ENCODE measurements around the gene SRGAP2B.
"Not testable (repeated sequence)": the region's sequence is repeated elsewhere in the genome, so short reads cannot be mapped to it uniquely, and the experiment has no call there.

SRGAP2B gene

DNA sequence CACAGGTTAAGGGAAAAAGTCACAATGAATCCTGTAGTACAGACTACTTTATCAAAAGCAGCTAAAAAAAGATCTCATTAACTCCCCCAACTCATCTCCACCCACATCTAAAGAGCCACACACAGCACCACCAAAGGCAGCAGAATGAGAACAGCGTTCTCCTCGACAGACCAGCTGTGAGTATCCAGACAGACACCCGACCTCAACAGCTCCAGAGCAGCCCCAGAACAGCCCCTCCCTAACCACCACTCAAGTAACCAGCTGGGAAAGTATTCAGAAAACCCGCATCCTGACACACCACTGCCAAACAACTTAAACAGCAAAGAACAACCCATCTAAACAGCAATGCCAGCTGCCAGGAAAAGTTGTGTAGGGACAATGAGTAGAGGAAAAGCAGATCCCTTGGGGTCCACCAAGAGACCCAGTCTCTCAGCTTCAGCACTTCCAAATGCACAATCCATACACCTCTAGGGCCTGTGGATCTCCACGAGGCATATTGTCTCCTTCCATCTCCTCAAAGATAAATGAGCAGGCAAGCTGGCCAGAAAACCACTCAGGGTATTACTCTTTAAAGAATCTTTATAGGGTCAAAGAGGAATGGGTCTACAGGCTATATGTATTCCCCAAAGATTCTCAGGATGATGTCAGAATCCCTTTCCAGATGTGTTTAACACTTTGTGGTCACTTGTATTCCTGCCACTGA lies 49.4 kb downstream of the SRGAP2B start:
- DNase-seq (ENCODE audit: low spot score), result not testable (repeated sequence)

DNA sequence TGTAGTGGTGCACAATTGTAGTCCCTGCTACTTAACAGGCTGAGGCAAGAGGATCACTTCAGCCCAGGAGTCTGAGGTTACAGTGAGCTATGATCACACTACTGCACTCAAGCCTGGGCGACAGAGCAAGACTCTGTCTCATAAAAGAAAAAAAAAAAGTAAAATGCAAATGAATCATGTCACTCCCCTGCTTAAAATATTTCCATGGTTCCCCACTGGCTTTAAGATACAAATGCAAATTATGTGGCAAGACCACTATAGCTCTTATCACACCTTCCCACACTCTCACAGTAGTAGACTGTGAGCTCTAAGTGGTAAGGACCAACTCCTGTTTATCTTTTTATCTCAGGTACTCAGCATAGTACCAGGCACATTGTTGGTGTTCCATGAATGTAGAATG lies 53.6 kb downstream of the SRGAP2B start:
- DNase-seq (ENCODE audit: low spot score), result not testable (repeated sequence)

DNA sequence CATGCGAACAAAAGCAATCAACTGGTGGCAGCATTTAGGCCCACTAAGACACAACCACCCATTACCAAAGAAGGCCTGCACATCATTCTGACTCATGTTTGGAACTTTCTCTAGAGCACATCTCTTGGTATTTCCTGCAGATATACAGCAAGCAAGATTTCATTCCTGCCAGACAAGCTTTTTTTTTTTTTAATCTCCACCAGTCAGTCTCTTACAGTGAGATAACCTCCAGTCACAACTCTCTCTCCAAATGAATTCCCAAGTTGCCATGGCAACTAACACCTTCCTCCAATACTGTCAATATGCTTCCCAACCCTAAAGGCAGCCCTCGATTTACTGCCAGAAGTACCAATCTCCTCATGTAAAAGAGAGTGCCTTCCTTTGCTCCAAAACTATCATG lies 59.1 kb downstream of the SRGAP2B start:
- DNase-seq (ENCODE audit: low spot score), result not testable (repeated sequence)

DNA sequence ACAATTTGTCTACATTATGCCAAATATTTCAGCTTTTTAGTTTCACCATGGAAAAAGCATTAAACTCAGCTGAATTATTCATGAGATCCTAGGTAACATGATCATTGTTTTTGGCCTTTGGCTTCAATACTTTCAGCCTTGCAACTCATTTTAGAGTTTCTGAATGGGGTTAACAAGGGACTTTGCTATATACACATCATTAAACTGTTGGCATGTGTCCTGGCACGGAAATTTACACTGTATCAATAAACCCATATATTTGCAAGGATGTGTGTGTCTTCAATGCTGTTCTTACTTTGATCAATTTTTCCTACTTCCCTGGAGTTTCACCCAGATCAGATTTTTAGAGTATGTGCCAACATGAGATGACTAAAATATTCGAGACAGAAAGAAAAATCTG lies 61.6 kb downstream of the SRGAP2B start:
- DNase-seq (ENCODE audit: low spot score), result not testable (repeated sequence)

DNA sequence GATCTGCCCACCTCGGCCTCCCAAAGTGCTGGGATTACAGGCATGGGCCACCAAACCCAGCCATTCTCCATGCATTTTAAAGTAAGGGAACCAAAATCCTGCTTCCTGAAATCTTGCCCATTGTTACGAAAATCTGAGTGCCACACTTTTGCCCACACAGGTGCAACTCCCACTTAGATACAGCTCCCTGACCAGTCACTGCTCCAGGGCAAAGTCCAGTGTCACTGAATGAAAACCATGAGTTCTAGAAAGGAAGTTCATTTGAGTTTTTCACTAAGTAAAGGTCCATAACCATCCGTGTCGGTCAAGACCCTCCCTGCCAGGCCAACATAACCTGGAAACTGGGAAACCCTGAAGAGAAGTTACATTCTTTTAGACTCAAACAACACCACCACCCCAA lies 67.9 kb downstream of the SRGAP2B start:
- not testable (repeated sequence) for DNase-seq (ENCODE audit: low spot score)

DNA sequence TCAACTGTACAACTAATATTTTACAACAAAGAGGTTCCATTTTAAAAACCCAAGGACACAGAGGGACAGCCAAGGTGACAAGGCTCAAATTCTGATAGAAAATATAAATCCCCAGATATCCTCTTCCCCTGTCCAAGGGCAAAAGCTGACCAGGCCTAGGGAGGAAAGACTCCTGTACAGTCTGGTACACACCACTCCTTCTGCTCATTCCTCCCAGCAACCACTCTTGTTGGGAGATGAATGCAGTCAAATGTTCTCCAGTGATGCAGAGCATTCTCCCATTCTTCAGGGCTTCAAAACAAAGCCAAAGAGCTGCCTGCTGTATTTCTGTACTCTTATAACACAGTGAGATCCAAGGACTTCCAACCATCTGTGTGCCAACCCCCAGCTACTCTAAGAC lies 69.8 kb downstream of the SRGAP2B start:
- not testable (repeated sequence) for DNase-seq (ENCODE audit: low spot score)

DNA sequence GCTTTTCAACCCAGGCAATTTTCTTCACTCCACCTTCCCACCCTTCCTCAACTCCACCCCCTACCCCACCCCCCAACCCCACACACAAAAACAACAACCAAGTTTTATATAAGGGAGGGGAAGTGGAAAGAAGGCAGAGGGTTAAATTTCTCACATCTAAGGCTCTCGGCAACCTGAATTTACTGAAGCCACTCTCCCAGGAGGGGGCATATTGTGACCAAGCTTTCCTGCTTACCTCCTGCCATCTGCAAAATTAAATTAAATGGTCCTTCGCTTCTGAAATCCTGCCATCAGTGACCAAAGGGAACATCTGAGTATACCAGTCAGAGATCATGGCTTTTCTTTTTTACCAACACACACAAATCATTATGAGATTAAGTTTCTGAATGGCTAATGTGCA lies 72.9 kb downstream of the SRGAP2B start:
- not testable (repeated sequence) for DNase-seq (ENCODE audit: low spot score)

DNA sequence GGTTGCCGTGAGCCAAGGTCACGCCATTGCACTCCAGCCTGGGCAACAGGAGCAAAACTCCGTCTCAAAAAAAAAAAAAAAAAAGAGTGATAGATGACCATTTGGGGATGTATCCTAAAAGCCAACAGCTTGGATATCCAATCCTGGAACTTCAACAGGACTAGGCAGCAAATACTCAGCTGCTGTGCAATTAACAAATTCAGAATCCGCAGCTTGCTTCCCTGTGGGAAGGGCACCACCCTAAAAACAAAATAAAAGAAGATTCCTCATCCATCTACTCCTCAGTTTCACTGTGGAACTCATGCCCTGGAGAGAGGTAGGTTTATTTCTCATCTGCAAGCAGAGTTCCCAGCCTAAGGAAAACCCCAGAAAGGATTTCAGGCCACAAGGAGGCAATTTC lies 73.4 kb downstream of the SRGAP2B start:
- DNase-seq (ENCODE audit: low spot score), result not testable (repeated sequence)

DNA sequence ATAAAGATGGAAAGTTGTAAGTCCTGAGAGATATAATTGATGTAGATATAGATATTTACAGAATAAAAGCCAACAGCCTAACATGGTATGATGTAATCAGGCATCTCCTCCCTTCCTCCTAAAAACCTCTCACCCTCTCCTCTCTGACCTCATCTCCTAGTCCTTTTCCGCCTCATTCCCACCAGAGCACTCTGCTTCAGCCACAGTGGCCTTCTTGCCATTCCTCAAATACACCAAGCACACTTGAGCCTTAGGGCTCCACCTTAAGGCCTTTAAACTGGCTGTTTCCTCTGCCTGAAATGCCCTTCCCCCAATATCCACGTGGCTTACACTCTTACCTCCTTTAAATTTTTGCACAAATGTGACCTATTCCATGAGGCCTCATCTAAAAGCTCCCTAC lies 75.4 kb downstream of the SRGAP2B start:
- not testable (repeated sequence) for DNase-seq (ENCODE audit: low spot score)

DNA sequence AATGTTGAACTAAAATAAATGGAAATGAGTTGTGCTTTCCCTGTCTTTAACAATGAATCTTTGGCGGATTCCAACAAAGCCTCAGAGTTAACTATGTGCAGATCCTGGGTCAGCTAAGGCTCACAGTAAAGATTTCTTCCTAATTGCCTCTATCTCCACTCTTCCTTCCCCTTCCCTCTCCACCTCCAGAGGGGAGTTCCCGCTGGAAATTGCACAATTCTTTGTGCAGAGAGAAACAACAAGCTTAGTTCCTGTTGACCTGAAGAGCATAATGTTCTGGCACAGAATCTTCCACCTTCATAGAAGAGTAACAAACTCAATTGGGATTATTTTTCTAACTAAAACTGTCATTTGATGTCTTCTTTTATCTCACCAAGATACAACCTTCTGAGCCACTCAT lies 77.4 kb downstream of the SRGAP2B start:
- not testable (repeated sequence) for DNase-seq (ENCODE audit: low spot score)

DNA sequence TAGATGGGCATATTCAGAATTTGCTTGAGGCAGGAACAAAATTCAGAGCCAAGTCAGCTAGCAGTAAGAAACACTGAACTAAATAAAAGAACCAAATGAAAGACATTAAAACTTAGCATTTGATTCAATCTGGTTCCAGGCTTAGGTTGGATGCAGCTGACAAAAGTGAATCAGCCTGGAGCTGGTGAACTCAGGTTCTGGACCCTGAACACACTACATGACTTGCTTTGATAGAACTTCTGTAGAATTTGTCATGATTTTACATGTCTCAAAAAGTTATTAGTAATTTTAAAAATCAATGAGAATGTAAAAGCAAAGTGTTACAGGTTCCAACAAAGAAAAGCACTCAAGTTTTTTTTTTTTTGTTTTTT lies 78.7 kb downstream of the SRGAP2B start:
- not testable (repeated sequence) for DNase-seq (ENCODE audit: low spot score)

DNA sequence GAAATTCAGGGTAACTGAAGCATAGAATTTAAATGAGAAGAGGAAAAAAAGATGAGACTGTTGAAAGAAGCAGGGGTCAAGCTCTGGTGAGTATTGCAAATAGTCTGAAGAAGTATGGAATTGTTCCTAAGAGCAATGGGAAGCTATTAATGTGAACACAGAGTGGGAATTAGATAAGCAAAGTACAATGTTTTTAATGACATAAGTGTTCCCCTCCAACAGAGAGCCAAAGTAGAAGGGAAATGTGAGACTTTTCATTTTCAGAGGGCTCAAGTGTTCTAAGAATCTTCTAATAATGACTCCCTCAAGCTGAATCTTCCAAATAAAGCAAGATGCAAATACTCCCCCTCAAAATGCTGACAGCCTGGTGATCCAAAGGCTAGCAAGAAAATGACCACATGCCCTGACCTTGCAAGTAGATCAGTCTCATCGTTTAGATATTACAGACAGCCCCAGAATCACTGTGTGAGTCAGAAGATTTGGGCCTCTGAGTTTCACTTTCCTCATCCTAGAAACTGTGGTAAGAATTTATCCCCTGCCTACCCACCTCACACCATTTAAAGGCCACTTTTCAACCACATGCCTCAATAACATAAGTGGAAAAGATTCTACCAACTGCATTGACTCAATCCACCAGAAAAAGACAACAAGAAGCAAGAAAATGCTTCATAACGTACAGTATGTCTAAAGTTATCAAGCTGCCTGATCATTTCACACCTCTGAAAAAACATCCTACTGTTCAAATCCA lies 79.2 kb downstream of the SRGAP2B start:
- not testable (repeated sequence) for DNase-seq (ENCODE audit: low spot score)

DNA sequence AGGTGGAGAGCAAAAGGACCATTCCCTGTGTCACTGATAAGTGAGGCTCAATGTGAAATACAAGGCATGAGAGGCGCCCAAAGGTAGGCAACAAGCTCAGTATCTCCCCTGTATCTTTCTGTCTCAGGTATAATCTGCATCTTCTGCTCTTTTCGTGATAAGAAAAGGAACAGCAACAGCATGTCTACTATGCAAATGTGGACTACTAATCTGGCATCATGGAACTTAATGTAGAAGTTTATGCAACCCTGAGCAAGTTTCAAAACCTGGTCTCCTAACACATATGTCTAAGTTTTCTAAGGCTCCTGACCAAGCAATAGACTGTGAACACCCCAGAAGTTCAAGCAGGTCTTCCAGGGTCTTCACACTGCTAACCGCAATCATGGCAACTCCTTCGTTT lies 81.8 kb downstream of the SRGAP2B start:
- DNase-seq (ENCODE audit: low spot score), result not testable (repeated sequence)

DNA sequence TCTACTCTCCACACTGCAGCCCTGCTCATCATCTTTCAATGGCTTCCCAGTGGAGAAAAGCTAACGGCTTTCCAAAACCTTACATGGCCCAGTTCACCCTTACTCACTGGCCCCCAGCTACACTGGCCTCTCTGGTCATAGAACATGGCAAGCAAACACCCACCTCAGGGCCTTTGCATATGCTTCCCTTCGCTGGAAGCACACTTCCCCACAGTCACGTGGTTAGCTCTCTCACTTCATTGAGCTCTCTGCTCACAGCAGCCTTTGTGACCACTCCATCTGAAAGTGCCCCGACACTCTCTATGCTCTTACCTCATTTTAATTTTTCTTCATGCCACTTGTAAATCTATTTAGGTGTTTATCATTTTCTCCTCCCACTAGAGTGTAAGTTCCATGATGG lies 83.3 kb downstream of the SRGAP2B start:
- not testable (repeated sequence) for DNase-seq (ENCODE audit: low spot score)

DNA sequence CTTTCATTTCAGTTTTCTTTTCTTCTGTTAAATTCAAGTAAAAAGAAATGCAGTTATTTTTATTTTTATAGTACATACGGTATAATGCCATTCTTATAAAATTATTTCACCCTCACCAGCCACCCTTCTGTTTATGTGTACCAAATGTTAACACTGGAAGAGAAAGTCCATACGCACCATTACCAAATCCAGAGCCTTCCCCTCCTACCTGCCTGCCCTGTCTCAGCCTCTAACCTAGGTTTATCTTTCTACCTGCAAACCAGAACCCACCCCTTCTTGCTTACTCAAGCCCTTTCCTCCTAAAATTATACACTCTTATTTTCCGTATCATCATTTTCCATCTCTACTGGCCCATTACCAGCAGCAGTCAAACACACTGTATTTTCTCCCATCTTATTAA lies 84.5 kb downstream of the SRGAP2B start:
- DNase-seq (ENCODE audit: low spot score), result not testable (repeated sequence)

DNA sequence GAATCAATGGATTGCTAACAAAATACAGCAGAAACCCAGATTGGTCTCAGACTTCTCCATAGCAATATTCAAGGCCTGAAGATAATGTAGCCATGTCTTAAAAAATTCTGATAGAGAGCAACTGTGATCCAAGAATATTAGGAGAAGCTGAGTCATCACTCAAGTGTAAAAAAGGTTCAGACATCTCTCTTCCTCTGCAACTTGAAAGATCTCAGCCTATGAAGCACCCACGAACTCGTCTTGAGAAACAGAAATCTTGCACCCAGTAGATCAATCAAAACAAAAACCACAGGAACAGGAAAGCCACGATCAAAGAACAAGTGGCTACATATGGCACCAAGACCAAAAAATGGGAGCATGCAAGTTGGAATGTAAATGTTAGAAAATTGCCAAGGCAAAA lies 85.2 kb downstream of the SRGAP2B start:
- peak; percentile 10 for DNase-seq (ENCODE audit: low spot score)

DNA sequence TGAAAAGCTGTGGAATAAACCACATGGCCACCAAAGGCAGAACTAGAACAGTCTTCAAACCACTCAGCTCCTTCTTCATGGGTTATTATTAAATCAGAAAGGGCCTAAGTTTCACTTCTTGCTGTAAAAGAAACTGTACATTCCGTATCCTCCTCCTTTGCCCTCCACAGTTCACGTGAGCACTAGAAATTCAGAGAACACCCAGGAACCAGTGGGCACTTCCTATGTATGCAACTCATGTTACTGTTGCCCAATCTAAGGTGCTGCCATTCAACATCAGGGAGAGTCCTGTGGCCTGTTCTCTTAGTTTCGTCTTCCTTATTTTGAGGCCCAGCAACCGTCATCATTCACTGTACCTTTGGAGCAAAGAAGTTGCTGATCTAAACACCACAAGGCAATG lies 86.7 kb downstream of the SRGAP2B start:
- not testable (repeated sequence) for DNase-seq (ENCODE audit: low spot score)

DNA sequence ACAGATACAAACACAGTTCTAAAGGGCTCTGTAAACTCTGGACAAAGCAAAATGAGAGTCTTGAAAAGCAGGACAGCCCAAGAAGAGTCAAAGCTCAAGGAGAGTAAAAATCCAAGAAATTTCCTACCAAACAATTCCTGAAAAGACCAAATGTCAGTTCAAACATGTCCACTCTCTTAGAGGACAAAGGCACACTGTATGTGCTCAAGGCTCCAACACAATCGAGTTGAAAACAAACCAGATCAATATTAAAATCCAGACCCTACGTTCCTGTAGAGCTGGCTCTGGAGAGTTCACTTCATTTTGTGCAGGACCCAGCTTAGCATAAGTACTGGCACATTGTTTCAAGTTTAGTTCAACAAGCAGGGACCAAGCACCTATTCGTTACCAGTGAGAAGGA lies 90.0 kb downstream of the SRGAP2B start:
- DNase-seq (ENCODE audit: low spot score), result not testable (repeated sequence)

DNA sequence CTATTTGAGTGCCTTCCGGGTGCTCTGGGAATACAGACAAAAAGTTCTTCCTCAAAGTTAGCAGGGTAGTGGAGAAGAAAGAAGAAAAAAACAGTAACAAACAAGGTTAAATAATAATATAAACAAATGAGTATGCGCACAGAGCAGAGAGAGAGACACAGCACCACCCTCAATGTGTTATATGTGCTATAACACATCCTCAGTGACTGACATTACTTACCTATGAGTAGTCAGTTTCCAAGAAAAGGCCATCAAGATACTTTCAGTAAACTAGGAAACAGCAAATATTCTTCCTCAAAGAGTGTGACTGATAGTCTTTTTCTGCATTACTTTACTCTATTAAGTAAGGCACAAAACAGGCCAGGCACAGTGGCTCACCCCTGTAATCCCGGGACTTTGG lies 93.7 kb downstream of the SRGAP2B start:
- not testable (repeated sequence) for DNase-seq (ENCODE audit: low spot score)

DNA sequence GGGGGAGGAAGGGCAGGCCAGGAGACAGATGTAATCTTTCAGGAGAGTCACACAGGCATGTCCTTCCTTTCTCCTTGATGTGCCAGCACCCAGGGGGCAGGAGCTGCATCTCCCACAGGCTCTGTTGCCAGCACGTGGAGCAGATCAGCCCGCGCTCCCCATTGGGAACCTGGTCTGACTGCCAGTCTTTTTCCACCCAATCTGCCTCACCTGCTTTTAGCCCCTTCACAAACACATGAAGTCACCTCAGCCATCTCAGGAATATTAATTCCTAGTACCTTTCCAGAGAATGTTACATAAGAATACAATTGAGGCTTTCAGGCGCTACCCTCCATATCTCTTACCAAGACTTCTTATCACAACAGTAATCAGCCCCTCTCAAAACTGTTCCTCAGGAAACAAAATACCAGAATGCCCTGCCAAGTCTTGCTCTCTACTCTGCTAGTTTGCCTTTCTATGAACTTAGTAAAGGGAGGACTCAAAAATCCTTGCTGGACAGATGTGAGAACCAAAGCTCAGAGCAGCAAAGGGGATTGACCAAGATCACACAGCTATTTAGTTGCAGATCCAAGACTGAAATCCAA lies 94.3 kb downstream of the SRGAP2B start:
- not testable (repeated sequence) for DNase-seq (ENCODE audit: low spot score)

DNA sequence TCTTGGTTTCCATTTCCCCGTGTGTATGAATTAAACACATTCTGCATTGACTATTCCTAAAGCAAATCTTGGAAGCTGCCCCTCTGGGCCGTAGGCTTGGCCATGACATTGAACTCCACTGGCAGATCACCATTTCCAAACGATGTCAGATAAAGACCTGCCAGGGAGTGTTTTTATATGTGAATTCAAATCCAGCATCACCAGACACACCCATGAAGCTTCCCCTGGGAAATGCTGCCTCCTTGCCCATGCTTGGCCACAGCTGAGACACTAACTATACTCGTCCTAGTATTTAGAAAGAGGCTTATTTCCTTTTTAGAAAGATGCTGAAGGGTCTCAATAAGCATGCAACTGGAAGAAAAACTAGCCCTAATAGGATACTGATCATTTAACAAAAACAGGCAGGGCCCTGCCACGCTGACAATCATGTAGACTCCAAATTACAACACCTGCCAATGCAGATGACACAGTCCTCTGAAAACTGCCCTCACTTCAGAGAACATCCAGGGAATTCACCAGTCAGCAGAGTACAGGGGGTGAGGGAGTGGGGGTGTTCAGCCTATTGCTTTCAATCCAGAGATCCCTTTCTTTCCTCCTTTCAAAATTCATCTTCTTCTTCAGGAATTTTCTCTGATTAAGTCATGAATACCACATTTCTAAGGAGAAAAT lies 94.9 kb downstream of the SRGAP2B start:
- DNase-seq (ENCODE audit: low spot score), result not testable (repeated sequence)

DNA sequence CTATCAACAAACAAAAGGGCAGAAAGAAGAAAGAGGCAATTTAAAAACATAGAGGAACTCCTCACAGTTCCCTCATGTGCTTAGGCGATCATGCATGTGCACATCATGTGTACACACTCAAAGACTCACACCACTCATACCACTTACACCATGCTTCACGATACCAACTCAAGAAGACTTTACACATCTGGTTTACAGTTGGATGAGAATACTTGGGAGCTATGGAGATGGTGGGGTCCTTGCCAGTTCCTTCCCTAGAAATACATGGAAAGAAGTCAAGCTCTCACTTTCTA lies 96.2 kb downstream of the SRGAP2B start:
- DNase-seq (ENCODE audit: low spot score), result not testable (repeated sequence)
